BE2C (cell line): ENCODE results near the gene COL16A1.

Experiments
- DNase-seq: peaks from one replicate; pipeline ENCODE4 v3.0.0-alpha.2; 2020
- H3K27me3 ChIP-seq: fragments of 250-450 bp; sonication (Bioruptor Pico); 2 replicates; pipeline ENCODE4 v1.5.1; 2020; ENCODE audit warnings: mild to moderate bottlenecking
- H3K36me3 ChIP-seq: fragments of 250-450 bp; sonication (Bioruptor Pico); 2 replicates; pipeline ENCODE4 v1.5.1; 2020; ENCODE audit warnings: mild to moderate bottlenecking
- H3K4me1 ChIP-seq: fragments of 250-450 bp; sonication (Bioruptor Pico); 2 replicates; pipeline ENCODE4 v1.5.1; 2020
- H3K4me3 ChIP-seq: 2 replicates; pipeline ENCODE4 v1.5.1; 2011; ENCODE audit warnings: low read depth, low read length
- H3K9me3 ChIP-seq: fragments of 250-450 bp; sonication (Bioruptor Pico); 2 replicates; pipeline ENCODE4 v1.5.1; 2020
- CTCF ChIP-seq: IDR thresholded peaks from 2 replicates; pipeline ENCODE4 v1.5.1; 2012; ENCODE audit warnings: mild to moderate bottlenecking, low read depth, low read length

Gene COL16A1

DNA sequence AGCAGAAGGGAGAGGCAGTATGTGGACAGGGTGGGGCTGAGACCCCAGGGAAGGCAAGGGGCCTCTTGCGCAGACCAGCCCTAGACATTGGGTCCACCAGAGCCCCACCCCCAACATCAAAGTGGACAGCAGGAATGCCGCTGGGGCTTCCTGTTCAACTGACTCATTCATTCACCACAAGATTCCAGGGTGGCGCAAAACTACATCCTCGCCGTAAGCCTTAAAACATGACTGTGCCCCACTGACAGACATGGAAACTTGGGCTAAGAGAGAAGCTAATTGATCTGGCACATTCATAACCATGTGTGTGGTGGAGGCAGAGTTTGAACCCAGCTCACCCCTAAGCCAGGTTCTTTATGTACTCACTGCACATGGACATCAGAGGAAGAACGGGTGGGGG is 14.0 kb downstream of the COL16A1 start:
- no peak for DNase-seq
- H3K27me3 ChIP-seq = no peaks in the 10 kb centered on the region
- H3K4me3 ChIP-seq = no peak overlapping the region
- H3K36me3 ChIP-seq = no peaks in the 10 kb centered on the region
- no peak for TF ChIP-seq CTCF
- no peaks in the 10 kb centered on the region for H3K4me1 ChIP-seq
- H3K9me3 ChIP-seq = no peaks in the 10 kb centered on the region

GRCh38 chr1:31689379-31689778 is 14.4 kb downstream of the COL16A1 start:
- H3K4me3 ChIP-seq = no peak overlapping the region
- no peaks in the 10 kb centered on the region for H3K9me3 ChIP-seq
- no peak for TF ChIP-seq CTCF
- no peak for DNase-seq
- no peaks in the 10 kb centered on the region for H3K4me1 ChIP-seq
- no peaks in the 10 kb centered on the region for H3K36me3 ChIP-seq
- H3K27me3 ChIP-seq = no peaks in the 10 kb centered on the region

- H3K36me3 ChIP-seq = no peaks in the 10 kb centered on the region
- no peaks in the 10 kb centered on the region for H3K4me1 ChIP-seq
- no peaks in the 10 kb centered on the region for H3K27me3 ChIP-seq
- H3K9me3 ChIP-seq = no peaks in the 10 kb centered on the region
- no peak overlapping the region for H3K4me3 ChIP-seq
- no peak for TF ChIP-seq CTCF
- no peak for DNase-seq
Measured at GRCh38 chr1:31688233-31688918, 15.4 kb downstream of the COL16A1 start.

DNA sequence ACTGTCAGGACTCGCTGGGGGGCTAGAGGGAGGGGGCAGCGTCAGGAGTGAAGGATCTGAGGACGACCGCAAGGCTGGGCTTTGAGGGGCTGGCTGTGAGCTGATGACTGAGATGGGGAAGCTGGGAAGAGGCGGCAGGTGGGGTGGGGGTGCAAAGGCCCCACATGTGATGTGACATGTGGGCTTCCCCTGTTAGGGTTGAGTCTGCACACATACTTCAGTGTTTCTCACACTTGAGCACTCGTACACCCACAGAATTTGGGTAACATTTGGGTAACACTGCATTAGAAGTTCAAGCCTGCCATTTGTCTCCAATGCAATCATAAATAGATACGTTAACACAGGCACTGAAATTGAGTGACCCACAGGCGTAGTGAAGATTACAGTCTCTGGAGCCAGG is 16.2 kb downstream of the COL16A1 start:
- no peaks in the 10 kb centered on the region for H3K4me1 ChIP-seq
- TF ChIP-seq CTCF = no peak
- H3K36me3 ChIP-seq = no peaks in the 10 kb centered on the region
- DNase-seq = no peak
- H3K27me3 ChIP-seq = no peaks in the 10 kb centered on the region
- no peaks in the 10 kb centered on the region for H3K9me3 ChIP-seq
- H3K4me3 ChIP-seq = no peak overlapping the region

GRCh38 chr1:31685795-31686194 is 18.0 kb downstream of the COL16A1 start:
- Histone ChIP-seq H3K27me3 (no peaks in the 10 kb centered on the region), H3K9me3 (no peaks in the 10 kb centered on the region), H3K4me1 (no peaks in the 10 kb centered on the region), H3K4me3 (no peak overlapping the region), H3K36me3 (no peaks in the 10 kb centered on the region)
- TF ChIP-seq CTCF = no peak
- DNase-seq = no peak

- H3K36me3 ChIP-seq = no peaks in the 10 kb centered on the region
- peak; percentile 28 for DNase-seq
- no peaks in the 10 kb centered on the region for H3K4me1 ChIP-seq
- peak; percentile 40 for TF ChIP-seq CTCF
- no peaks in the 10 kb centered on the region for H3K27me3 ChIP-seq
- no peaks in the 10 kb centered on the region for H3K9me3 ChIP-seq
- H3K4me3 ChIP-seq = no peak overlapping the region
Measured at GRCh38 chr1:31683997-31684396, 19.8 kb downstream of the COL16A1 start.
